Measurements from ENCODE around the gene ERVW-1. TPM values are rescaled to one million over a fixed set of nuclear protein-coding genes. Genes with fewer than 3 reads are reported as not detected.
"Not testable (repeated sequence)": the region's sequence is repeated elsewhere in the genome, so short reads cannot be mapped to it uniquely, and the experiment has no call there.

Gene ERVW-1, protein sequence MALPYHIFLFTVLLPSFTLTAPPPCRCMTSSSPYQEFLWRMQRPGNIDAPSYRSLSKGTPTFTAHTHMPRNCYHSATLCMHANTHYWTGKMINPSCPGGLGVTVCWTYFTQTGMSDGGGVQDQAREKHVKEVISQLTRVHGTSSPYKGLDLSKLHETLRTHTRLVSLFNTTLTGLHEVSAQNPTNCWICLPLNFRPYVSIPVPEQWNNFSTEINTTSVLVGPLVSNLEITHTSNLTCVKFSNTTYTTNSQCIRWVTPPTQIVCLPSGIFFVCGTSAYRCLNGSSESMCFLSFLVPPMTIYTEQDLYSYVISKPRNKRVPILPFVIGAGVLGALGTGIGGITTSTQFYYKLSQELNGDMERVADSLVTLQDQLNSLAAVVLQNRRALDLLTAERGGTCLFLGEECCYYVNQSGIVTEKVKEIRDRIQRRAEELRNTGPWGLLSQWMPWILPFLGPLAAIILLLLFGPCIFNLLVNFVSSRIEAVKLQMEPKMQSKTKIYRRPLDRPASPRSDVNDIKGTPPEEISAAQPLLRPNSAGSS
- total RNA-seq = not detected
- not detected for total RNA-seq (2013)

GRCh38 chr7:92477681-92478080 is at the start of gene ERVW-1:
Gene ERVW-1, minus strand, starts transcription at chr7:92477946. Its CDS starts 7,565 bp downstream, at chr7:92470381.
- H3K36me3 Mint-ChIP-seq; H3K27me3 ChIP-seq (ENCODE audit: control insufficient read depth, insufficient read depth, low read length); H3K9me3 ChIP-seq (ENCODE audit: control insufficient read depth, insufficient read depth, low read length); H3K4me3 Mint-ChIP-seq; H3K4me1 ChIP-seq (ENCODE audit: control insufficient read depth, insufficient read depth, low read length); H3K36me3 ChIP-seq (ENCODE audit: control insufficient read depth, insufficient read depth, low read length); H3K9me3 Mint-ChIP-seq; H3K4me1 Mint-ChIP-seq; H3K4me3 ChIP-seq (ENCODE audit: low read length); intact Hi-C loops (cut with micrococcal nuclease); DNase-seq; H3K27ac Mint-ChIP-seq; H3K27ac ChIP-seq (ENCODE audit: low read length); H3K27me3 Mint-ChIP-seq (ENCODE audit: low read depth in 2 of 2); ATAC-seq: not testable (repeated sequence)
- 95% methylated on average over 9 of the region's 11 CpGs for WGBS (ENCODE audit: insufficient coverage)

- WGBS (ENCODE audit: insufficient coverage) = 100% methylated on average over 1 of the region's 2 CpGs
- Mint-ChIP-seq H3K27me3 (ENCODE audit: low read depth in 2 of 2) (no peaks in the 10 kb centered on the region), H3K4me3 (no peak overlapping the region), H3K9me3 (no peaks in the 10 kb centered on the region), H3K36me3 (peaks cover under 1% of the 10 kb centered on the region), H3K4me1 (peaks cover 10 to 17% of the 10 kb centered on the region in 2 donors), H3K27ac (no peak overlapping the region)
- H3K9me3 ChIP-seq (ENCODE audit: control insufficient read depth, insufficient read depth, low read length) = no peaks in the 10 kb centered on the region
- TF ChIP-seq CTCF (IDR thresholded peaks at IDR 0.05) = no peak
- intact Hi-C loops (cut with micrococcal nuclease) = loop anchor here (10.0 kb wide), 1 partner anchor 532 kb away; no protein-coding TSS in a partner anchor
- DNase-seq = no peak
- H3K27me3 ChIP-seq (ENCODE audit: control insufficient read depth, insufficient read depth, low read length) = no peaks in the 10 kb centered on the region
- H3K4me3 ChIP-seq (ENCODE audit: low read length) = no peak overlapping the region
- peaks cover 3% of the 10 kb centered on the region for H3K4me1 ChIP-seq (ENCODE audit: control insufficient read depth, insufficient read depth, low read length)
- ATAC-seq = no peak
- no peaks in the 10 kb centered on the region for H3K36me3 ChIP-seq (ENCODE audit: control insufficient read depth, insufficient read depth, low read length)
- no peak overlapping the region for H3K27ac ChIP-seq (ENCODE audit: low read length)
These were observed 45.4 kb upstream of the ERVW-1 start for GRCh38 chr7:92523110-92523509.

GRCh38 chr7:92520024-92520423 is 42.3 kb upstream of the ERVW-1 start:
- 80% methylated on average over 1 of the region's 1 CpG for whole genome bisulfite sequencing (ENCODE audit: insufficient coverage)
- no peak for TF ChIP-seq CTCF (IDR thresholded peaks at IDR 0.05)
- peaks cover 10% of the 10 kb centered on the region for H3K36me3 Mint-ChIP-seq
- H3K27ac Mint-ChIP-seq = no peak overlapping the region
- H3K4me3 Mint-ChIP-seq = no peak overlapping the region
- no peaks in the 10 kb centered on the region for H3K9me3 Mint-ChIP-seq
- H3K27me3 ChIP-seq (ENCODE audit: control insufficient read depth, insufficient read depth, low read length) = no peaks in the 10 kb centered on the region
- H3K4me1 Mint-ChIP-seq = no peaks in the 10 kb centered on the region
- no peak overlapping the region for H3K4me3 ChIP-seq (ENCODE audit: low read length)
- no peak overlapping the region for H3K27ac ChIP-seq (ENCODE audit: low read length)
- H3K27me3 Mint-ChIP-seq (ENCODE audit: low read depth in 2 of 2) = no peaks in the 10 kb centered on the region
- no peaks in the 10 kb centered on the region for H3K4me1 ChIP-seq (ENCODE audit: control insufficient read depth, insufficient read depth, low read length)
- peaks cover 16% of the 10 kb centered on the region for H3K36me3 ChIP-seq (ENCODE audit: control insufficient read depth, insufficient read depth, low read length)
- DNase-seq (no peak), ATAC-seq (no peak)
- intact Hi-C loops (cut with micrococcal nuclease) = loop anchor here (10.0 kb wide), 1 partner anchor 535 kb away; no protein-coding TSS in a partner anchor
- H3K9me3 ChIP-seq (ENCODE audit: control insufficient read depth, insufficient read depth, low read length) = no peaks in the 10 kb centered on the region

DNA sequence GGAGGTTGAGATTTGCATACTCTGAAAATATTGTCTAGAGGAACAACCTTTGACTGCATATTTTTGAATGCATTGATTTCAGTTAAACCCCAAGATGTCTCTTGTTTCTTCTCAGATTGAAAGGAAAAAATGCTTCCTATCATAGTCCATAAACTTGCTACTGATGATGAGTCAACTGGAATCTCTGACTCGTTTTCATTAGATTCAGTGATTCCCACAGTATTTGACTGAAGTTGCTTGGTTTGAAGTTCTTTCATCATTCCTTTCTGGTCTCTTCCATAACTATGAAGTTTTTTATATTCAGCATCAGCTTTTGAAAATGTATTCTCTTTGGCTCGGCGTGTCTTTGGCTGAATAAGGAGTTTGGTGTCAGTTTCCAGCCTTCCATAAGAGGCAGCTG is 39.9 kb upstream of the ERVW-1 start:
- Mint-ChIP-seq H3K27ac (no peak overlapping the region), H3K4me1 (no peaks in the 10 kb centered on the region), H3K27me3 (ENCODE audit: low read depth in 2 of 2) (no peaks in the 10 kb centered on the region), H3K9me3 (no peaks in the 10 kb centered on the region), H3K36me3 (peaks cover 10% of the 10 kb centered on the region), H3K4me3 (no peak overlapping the region)
- no peaks in the 10 kb centered on the region for H3K9me3 ChIP-seq (ENCODE audit: control insufficient read depth, insufficient read depth, low read length)
- no peak overlapping the region for H3K27ac ChIP-seq (ENCODE audit: low read length)
- H3K4me1 ChIP-seq (ENCODE audit: control insufficient read depth, insufficient read depth, low read length) = no peaks in the 10 kb centered on the region
- no peak overlapping the region for H3K4me3 ChIP-seq (ENCODE audit: low read length)
- H3K27me3 ChIP-seq (ENCODE audit: control insufficient read depth, insufficient read depth, low read length) = no peaks in the 10 kb centered on the region
- intact Hi-C loops (cut with micrococcal nuclease) = no loop called here
- ATAC-seq (no peak), DNase-seq (no peak)
- TF ChIP-seq CTCF (IDR thresholded peaks at IDR 0.05) = no peak
- 100% methylated on average over 2 of the region's 3 CpGs for WGBS (ENCODE audit: insufficient coverage)
- H3K36me3 ChIP-seq (ENCODE audit: control insufficient read depth, insufficient read depth, low read length) = peaks cover 22% of the 10 kb centered on the region

Data from natural killer cell (primary cell).